Measurements from ENCODE around the gene PAQR6. TPM values are rescaled to one million over a fixed set of nuclear protein-coding genes. Genes with fewer than 3 reads are reported as not detected.

PAQR6 gene, protein sequence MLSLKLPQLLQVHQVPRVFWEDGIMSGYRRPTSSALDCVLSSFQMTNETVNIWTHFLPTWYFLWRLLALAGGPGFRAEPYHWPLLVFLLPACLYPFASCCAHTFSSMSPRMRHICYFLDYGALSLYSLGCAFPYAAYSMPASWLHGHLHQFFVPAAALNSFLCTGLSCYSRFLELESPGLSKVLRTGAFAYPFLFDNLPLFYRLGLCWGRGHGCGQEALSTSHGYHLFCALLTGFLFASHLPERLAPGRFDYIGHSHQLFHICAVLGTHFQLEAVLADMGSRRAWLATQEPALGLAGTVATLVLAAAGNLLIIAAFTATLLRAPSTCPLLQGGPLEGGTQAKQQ
- 0.60 and 0.71 TPM in 2 replicates for total RNA-seq

DNA sequence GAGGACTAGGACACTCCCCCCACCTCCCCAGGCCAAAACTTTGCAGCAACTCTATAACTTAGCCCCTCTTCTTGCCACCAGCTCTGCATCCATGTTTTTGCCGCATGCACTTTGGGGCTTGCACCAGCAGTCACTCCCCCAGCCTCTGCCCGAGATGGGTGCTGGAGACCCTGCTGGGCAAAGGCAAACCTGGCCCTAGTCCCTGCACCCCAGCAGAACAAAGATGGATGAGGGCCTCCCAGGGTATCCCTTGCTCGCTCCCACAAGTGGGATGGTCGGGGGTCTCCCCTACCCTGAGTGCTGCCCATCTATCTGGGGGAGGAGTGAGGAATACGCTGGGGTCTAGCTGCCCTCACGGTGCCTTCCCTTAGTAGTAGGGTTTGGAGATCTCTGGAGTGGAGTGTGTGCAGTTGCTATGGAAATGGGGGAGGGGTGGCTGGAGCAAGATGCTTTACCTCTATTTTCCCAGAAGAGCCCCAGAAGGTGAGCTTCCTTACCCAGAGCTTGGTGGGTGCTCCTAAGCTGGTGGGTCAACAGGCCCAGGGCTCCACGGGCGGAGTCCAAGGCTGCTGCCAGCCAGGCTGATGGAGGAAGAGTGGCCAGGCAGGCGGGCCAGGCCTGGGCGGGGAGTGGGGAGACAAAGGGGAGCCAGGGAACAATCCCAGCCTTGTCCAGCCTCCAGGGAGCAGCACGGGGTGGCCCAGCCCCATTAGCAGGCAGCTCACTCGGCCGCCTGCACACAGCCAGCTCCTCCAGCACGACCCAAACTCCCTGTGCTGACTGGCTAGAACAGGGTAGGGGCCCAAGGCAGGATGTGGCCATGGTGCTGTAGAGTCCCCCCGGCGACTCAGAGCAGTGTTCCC is at the start of gene PAQR6:
PAQR6 (minus strand) TSS at position 597 of the 863 bp plus-strand sequence. CDS start 1,325 bp downstream, outside the sequence.

GRCh38 chr1:156295391-156295947 is 47.6 kb upstream of the PAQR6 start, which contains the start of gene GLMP:
TSS of gene GLMP (minus strand) at chr1:156295679. CDS start at chr1:156295645, 34 bp downstream.

DNA sequence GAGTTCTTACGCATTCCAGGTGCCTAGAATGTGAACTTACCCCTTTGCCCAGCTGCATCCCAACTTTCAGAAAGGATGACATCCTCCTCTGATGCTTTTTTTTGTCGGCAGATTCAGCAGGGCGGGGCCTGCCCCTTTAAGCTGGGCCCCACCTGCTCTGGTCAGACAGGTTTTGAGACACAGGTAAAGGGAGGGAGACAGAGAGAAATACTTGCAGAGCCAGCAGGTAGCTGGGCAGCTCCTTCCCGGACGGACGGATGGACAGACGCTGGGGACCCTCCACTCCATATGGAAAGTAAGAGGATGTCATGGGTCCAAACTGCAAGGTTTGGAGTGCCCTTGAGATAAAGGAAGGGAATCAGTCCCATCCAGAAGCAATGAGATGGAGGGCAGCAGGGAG is 36.3 kb upstream of the PAQR6 start, which contains the start of gene TMEM79:
TMEM79 (plus strand) TSS at position 214 of the 400 bp plus-strand sequence. CDS start 902 bp downstream, outside the sequence.

GRCh38 chr1:156282479-156283222 is 34.8 kb upstream of the PAQR6 start, which contains the start of gene SMG5:
TSS of gene SMG5 (minus strand) at chr1:156282825. CDS start at chr1:156282680, 145 bp downstream.

DNA sequence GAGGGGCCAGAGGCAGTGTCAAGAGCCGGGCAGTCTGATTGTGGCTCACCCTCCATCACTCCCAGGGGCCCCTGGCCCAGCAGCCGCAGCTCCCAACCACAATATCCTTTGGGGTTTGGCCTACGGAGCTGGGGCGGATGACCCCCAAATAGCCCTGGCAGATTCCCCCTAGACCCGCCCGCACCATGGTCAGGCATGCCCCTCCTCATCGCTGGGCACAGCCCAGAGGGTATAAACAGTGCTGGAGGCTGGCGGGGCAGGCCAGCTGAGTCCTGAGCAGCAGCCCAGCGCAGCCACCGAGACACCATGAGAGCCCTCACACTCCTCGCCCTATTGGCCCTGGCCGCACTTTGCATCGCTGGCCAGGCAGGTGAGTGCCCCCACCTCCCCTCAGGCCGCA is 5.9 kb downstream of the PAQR6 start, which contains the start of gene BGLAP:
BGLAP (plus strand) TSS at position 259 of the 400 bp plus-strand sequence; CDS start at position 307, 48 bp downstream.

GRCh38 chr1:156212833-156213643 is 34.8 kb downstream of the PAQR6 start, which contains the start of gene PMF1:
TSS of gene PMF1 (plus strand) at chr1:156213007. CDS start at chr1:156213016, 9 bp downstream.

GRCh38 chr1:156193488-156194299 is 54.2 kb downstream of the PAQR6 start, which contains the start of gene SLC25A44:
TSS of gene SLC25A44 (plus strand) at chr1:156194104. CDS start at chr1:156199848, 5,744 bp downstream.

Other genes starting within 250 kb of the PAQR6 start
- 355 and 375 TPM in 2 replicates for gene SSR2, start 227.1 kb downstream of the PAQR6 start, total RNA-seq
- gene UBQLN4, start 194.3 kb downstream of the PAQR6 start, total RNA-seq, result 21.4 and 25.2 TPM in 2 replicates
- gene LAMTOR2, start 193.3 kb downstream of the PAQR6 start, total RNA-seq, result 103 and 130 TPM in 2 replicates
- 206 and 251 TPM in 2 replicates for gene RAB25, start 186.9 kb downstream of the PAQR6 start, total RNA-seq
- 3.3 and 7.6 TPM in 2 replicates for gene MEX3A, start 165.6 kb downstream of the PAQR6 start, total RNA-seq
- 995 and 1,028 TPM in 2 replicates for gene LMNA, start 133.3 kb downstream of the PAQR6 start, total RNA-seq
- 7.6 and 16.6 TPM in 2 replicates for gene SEMA4A, start 94.5 kb downstream of the PAQR6 start, total RNA-seq
- 9.2 and 13.0 TPM in 2 replicates for gene SLC25A44, start 54.0 kb downstream of the PAQR6 start, total RNA-seq
- 84.6 and 87.2 TPM in 2 replicates for gene PMF1, start 35.0 kb downstream of the PAQR6 start, total RNA-seq
- 0.14 TPM in 1 of 2 replicates, not detected in the other for gene BGLAP, start 5.9 kb downstream of the PAQR6 start, total RNA-seq
- gene SMG5, start 34.8 kb upstream of the PAQR6 start, total RNA-seq, result 40.6 and 40.8 TPM in 2 replicates
- gene TMEM79, start 36.3 kb upstream of the PAQR6 start, total RNA-seq, result 37.5 and 38.2 TPM in 2 replicates
- gene GLMP, start 47.6 kb upstream of the PAQR6 start, total RNA-seq, result 28.6 and 42.5 TPM in 2 replicates
- gene VHLL, start 51.3 kb upstream of the PAQR6 start, total RNA-seq, result not detected in 2 replicates
- gene CCT3, start 90.2 kb upstream of the PAQR6 start, total RNA-seq, result 322 and 440 TPM in 2 replicates
- gene TSACC, start 90.5 kb upstream of the PAQR6 start, total RNA-seq, result 2.4 TPM in 1 of 2 replicates, not detected in the other
- gene RHBG, start 121.2 kb upstream of the PAQR6 start, total RNA-seq, result 0.14 TPM in 1 of 2 replicates, not detected in the other